Activated naive CD4-positive, alpha-beta T cell treated with anti-CD3 and anti-CD28 coated beads, Interleukin-2, amount 50 U/mL, for 72 hours (primary cell): ENCODE data around the gene AMZ1. TPM values are rescaled to one million over a fixed set of nuclear protein-coding genes. Genes with fewer than 3 reads are reported as not detected.

Source experiments
- ATAC-seq, 2 donors: fragments of 150-1000 bp; cut with Tn5 transposase; 2 replicates each; pipeline ENCODE4 v1.10.0; 2021; ENCODE audit warnings: mild to moderate bottlenecking in 2 of 2, moderate library complexity in 2 of 2
- DNase-seq, 2 donors: peaks; one replicate each; pipeline ENCODE4 v3.0.0; 2021 to 2022; ENCODE audit warnings: low spot score in 2 of 2
- H3K27ac Mint-ChIP-seq, 2 donors: one replicate each; pipeline ENCODE4 v1.8.0; 2022; ENCODE audit warnings: mild to moderate bottlenecking in 2 of 2, mixed read lengths in 2 of 2
- H3K36me3 Mint-ChIP-seq, 2 donors: one replicate each; pipeline ENCODE4 v1.8.0; 2022; ENCODE audit warnings: mixed read lengths in 2 of 2
- H3K9me3 Mint-ChIP-seq, 2 donors: one replicate each; pipeline ENCODE4 v1.8.0; 2022; ENCODE audit warnings: mixed read lengths in 2 of 2
- total RNA-seq, 2 donors: library from RNA; stranded (reverse); gene quantifications; one replicate each; pipeline ENCODE4 v1.2.3, GENCODE V29; 2022

The AMZ1 gene
- total RNA-seq, 2 donors from 2014 or later = 0.06 to 0.14 TPM

DNA sequence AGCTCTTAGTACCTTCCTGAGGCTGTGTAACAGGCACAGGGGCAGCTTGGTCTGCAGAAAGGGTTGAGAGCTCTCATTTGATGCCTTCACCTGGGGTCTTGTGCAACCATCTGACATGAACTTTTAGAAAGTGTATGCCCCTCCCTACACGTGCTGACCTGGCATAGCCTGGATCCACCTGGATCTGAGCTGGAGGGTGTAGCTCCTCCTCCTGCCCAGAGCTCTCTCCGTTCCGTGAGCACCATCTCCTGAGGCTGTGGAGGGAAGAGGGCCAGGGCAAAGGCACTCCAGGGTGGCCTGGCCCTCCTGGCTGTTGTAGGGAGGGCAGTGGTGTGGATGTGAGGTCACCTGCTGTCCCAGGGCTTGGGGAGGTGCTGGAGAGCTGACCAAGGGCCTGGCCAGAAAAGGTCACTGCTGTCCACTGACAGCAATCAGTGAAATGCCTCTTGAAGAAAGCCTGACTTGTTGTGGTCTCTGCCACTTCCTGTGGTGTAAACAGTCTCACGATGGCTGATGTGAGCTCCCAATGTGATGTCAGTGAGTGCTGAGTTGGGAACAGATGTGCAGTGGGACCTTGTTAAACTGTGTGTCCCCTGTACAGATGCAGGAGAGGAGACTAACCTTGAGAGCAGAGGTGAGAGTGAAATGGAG lies 23.0 kb downstream of the AMZ1 start:
- Mint-ChIP-seq H3K9me3 (no peaks in the 10 kb centered on the region), H3K36me3 (peaks cover 0 to 7% of the 10 kb centered on the region in 2 donors), H3K27ac (peak overlapping the region in 1 of 2 donors; percentile 23)
- no peak for DNase-seq
- ATAC-seq = peak; percentile 44 to 45

DNA sequence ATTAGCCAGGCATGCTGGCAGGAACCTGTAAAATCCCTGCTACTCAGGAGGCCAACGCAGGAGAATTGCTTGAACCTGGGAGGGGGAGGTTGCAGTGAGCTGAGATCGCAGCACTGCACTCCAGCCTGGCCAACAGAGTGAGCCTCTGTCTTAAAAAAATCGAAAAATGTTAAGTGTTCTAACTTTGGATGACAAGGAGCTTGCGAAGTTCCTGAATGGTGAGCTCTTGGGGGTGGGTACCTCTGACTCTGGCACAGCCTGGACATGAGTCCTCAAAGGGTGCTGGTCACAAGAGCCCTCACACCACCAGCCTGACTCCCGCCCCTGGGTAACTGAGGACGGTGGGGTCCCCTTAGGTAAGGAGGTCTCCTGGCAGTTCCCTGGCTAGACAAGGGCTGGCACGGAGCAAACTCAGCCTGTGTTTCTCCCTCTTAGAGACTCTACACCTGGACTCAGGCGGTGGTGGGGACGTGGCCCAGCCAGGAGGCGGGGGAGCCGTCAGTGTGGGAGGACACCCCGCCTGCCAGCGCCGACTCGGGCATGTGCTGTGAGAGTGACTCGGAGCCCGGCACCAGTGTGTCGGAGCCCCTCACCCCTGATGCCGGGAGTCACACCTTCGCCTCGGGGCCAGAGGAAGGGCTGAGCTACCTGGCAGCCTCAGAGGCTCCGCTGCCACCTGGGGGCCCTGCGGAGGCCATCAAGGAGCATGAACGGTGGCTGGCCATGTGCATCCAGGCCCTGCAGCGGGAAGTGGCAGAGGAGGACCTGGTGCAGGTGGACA lies 24.1 kb downstream of the AMZ1 start:
- Mint-ChIP-seq H3K27ac (no peak overlapping the region), H3K9me3 (no peaks in the 10 kb centered on the region), H3K36me3 (peaks cover 0 to 7% of the 10 kb centered on the region in 2 donors)
- DNase-seq (no peak), ATAC-seq (no peak)

DNA sequence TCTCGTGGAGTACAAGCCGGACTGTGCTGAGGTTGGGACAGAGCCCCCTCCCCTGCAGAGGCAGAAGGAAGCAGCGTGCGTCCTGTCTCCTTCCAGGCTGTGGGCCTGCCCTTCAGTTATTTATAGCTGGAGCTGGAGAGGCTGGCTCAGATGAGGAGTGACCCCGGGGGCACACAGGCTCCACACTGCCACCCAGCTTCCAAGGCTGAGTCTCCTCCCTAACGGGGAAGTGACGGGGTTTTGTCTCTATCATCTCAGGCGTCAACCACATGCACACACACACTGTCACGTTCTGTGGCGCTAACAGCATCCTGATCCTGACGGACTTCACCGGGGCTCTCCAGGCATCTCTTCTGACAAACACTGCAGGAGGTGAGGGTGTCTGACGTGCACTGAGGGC lies 25.4 kb downstream of the AMZ1 start:
- DNase-seq (no peak), ATAC-seq (no peak)
- H3K27ac Mint-ChIP-seq = no peak overlapping the region
- peaks cover 0 to 7% of the 10 kb centered on the region in 2 donors for H3K36me3 Mint-ChIP-seq
- no peaks in the 10 kb centered on the region for H3K9me3 Mint-ChIP-seq

DNA sequence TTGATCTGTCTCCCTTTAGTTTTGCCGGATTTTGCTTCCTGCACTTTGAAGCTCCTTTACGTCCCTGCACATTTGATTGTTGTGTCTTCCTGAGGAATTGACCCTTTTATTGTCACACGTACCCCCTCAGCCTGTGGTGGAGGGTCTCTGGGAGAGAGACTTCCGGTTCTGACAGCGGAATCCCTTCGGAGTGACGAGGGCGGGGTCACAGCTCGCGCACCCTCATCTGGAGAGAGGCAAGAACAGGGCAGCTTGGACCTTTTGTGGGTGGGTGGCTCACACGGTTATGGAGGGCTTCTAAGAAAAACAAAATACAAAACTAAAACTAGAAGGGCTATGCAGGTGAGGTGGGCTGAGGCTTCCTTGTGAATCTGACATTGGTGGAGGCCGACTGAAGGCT lies 26.0 kb downstream of the AMZ1 start:
- no peaks in the 10 kb centered on the region for H3K9me3 Mint-ChIP-seq

DNA sequence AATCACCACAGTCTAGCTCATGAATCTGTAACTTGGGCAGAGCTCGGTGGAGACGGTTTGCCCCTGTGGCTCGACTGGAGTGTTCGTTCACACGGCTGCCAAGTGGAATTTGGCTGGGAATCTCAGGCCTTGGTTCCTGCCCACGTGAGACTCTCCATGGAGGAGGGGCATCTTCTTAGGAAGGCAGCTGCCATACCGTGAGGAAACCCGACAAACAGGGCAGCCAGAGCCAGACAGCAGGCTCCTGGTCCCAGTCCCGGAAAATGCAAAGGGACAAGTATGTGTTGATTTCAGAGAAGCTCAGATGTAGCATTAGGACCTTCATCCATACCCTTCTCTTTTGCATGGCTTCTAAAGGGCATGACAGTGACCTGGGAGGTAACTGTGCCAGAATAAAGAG lies 26.6 kb downstream of the AMZ1 start:
- Mint-ChIP-seq H3K36me3 (peaks cover 0 to 7% of the 10 kb centered on the region in 2 donors), H3K9me3 (no peaks in the 10 kb centered on the region), H3K27ac (peak overlapping the region in 1 of 2 donors; percentile 38)
- DNase-seq (no peak), ATAC-seq (no peak)

More for the DNA sequence above, 26.0 kb downstream of the AMZ1 start:
- DNase-seq (no peak), ATAC-seq (no peak)
- Mint-ChIP-seq H3K36me3 (peaks cover 0 to 7% of the 10 kb centered on the region in 2 donors), H3K27ac (no peak overlapping the region)

DNA sequence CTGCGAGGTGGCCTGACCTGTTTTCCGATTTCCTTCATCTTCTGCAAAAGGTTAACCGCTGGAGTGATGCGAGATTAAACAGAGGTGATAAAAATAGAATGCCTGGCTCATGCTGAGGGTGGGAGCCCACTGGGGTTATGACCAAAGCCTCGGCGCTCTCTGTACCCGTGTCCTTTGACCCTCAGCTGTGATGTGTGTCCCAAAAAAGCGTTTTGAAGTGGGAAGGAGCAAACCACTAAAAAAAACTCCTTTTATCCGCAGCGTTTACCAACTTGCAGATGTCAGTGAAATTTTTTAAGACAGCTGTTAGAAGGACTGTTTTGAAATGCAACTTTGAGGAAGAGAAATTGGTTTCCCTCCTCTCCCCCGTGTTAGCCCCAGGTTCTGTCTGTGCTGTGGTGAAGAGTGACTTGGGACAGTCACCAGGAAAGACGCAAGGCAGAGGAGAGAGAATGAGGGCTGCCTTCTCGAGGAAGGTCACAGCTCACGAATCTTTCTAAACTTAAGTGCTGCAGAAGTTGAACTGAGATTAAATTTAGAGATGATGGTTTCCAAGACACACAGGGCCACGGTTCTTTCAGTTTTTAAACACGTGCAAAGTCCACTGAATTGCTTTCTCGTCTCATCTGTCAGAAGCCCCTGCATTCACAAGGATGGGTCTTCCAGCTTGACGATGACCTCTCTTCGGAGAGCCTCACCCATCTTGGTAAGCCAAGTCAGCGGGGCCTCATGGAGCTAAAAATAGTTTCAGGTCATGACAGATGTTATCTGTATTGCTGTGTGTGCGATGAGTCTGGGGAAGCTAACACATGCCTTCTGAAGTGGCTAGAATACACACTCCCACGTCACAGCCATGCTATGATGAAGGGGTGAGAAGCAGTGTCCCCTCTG lies 27.6 kb downstream of the AMZ1 start:
- peaks cover 0 to 7% of the 10 kb centered on the region in 2 donors for H3K36me3 Mint-ChIP-seq
- peak in 1 of 2 donors; percentile 36 for DNase-seq
- no peaks in the 10 kb centered on the region for H3K9me3 Mint-ChIP-seq
- peak; percentile 62 to 66 for ATAC-seq
- H3K27ac Mint-ChIP-seq = peak overlapping the region; percentile 38 to 61

DNA sequence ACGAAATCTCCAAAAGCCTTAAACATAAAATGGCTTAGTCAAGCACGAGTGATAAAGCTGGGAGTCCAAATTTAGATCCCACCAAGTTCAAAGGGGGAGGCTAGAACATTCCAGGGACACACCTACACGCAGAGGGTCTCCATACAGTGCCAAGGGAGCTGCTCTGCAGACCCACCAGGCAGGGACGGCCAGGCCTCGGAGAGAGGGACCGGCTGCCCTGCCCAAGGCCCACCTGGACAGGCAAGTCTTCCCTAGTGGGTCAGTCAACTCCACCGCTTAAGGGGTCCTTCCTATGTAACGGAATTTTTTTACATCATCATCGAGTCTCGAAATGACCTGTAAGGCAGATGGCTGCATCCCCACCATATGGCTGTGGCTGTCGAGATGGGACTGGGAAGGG lies 28.5 kb downstream of the AMZ1 start:
- peaks cover 0 to 7% of the 10 kb centered on the region in 2 donors for H3K36me3 Mint-ChIP-seq
- ATAC-seq = no peak
- no peaks in the 10 kb centered on the region for H3K9me3 Mint-ChIP-seq
- no peak for DNase-seq
- H3K27ac Mint-ChIP-seq = peak overlapping the region; percentile 36 to 38

DNA sequence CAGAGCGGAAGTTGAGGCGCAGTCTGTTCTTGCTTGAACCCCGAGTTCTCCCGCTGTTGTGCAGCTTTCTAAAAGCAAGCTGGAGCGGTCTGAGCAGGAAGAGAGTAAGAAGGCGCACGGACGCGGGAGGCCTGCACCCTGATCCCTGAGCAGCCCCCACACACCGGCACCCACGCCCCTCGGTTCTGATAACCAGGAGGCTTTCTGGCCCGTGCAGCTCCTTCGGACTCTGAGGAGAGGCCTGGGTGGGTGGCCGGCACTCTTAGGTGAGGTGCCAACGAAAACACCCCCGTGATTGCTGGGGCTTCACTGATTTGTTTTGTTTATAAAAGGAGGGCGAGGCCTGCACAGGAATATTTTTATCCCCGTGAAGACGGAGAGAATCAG lies 28.9 kb downstream of the AMZ1 start:
- ATAC-seq = no peak
- H3K27ac Mint-ChIP-seq = no peak overlapping the region
- peaks cover 0 to 7% of the 10 kb centered on the region in 2 donors for H3K36me3 Mint-ChIP-seq

DNA sequence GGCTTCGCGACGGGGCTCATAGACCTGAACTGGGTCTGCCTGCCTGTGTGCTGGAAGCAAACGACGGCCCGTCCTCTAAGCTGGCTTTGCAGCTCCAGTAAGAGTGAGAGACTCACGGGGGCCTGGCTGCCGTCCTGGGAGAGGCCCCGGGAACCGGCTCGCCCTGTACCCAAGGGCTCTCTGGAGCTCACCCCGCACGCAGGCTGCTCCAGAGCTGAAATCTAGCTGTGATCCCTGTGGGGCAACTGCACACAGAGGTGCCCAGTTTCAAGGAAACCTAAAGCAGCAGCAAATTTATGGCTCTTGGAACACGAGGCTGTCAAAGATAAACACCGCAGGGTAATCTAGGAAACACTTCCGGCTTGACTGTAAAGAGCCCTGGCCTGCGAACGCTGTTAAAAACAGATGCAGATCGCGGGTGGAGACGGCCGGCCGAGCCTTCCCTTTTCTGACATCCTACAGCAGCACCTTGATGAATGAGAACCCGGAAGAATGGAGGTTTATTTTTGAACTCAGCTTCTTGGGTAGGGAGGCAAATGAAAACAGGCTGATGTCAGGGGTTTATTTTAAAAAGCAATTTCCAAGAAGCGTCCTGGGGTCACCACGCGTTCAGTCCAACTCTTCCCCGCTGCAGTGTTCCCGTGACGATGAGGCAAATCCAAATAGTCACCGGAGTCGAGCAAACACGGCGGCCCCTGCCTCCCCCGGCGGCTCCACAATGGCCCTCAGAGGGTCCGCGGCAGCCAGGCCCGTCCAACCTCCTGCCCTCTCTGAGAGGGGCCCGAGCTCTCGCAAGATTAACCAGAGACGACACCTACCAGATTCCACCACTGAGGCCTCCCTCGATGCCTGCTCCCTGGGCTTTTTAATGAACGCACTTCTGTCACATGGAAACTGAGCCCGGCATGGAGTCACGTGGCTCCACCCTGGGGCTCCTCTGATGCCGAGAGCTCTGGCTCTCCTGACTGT lies 29.6 kb downstream of the AMZ1 start:
- ATAC-seq (no peak), DNase-seq (peak in 1 of 2 donors; percentile 26)
- H3K36me3 Mint-ChIP-seq = peaks cover 0 to 7% of the 10 kb centered on the region in 2 donors
- H3K27ac Mint-ChIP-seq = peak overlapping the region; percentile 53 to 84
- H3K9me3 Mint-ChIP-seq = no peaks in the 10 kb centered on the region

More for the DNA sequence above, 28.9 kb downstream of the AMZ1 start:
- no peaks in the 10 kb centered on the region for H3K9me3 Mint-ChIP-seq
- no peak for DNase-seq

DNA sequence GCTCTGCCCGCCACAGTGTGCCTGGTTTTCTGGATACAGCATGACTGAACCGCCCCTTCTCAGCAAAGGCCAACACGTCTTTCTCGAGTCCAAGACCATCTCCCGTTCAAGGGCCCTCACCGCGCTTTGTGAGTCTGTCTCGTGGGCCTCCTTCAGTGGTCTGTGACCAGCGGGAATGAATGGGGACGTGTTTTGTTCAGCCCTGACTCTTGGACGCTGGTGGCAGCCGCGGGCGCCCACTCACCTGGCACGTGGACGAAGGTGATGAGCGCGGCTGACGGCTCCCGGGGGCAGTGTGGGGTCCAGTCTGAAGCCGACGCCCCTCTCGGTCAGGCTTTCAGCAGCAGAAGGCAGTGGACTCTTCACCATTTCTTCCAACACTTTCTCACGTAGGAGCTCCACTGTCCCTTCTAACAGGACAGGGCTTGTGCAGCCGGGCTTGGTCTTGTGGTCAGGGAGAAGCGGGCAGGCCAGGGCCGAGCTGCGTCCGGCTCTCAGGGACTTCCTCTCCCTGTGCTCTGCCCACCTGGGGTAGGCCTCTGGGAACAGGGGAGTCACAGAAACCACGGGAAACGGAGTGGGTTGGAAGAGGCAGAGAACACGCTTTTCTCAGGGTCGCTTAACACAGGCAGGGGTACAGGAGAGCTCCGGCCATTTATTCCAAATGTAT lies 30.4 kb downstream of the AMZ1 start:
- no peaks in the 10 kb centered on the region for H3K9me3 Mint-ChIP-seq
- DNase-seq (no peak), ATAC-seq (no peak)
- peak overlapping the region in 1 of 2 donors; percentile 53 for H3K27ac Mint-ChIP-seq
- H3K36me3 Mint-ChIP-seq = peaks cover 0 to 7% of the 10 kb centered on the region in 2 donors

DNA sequence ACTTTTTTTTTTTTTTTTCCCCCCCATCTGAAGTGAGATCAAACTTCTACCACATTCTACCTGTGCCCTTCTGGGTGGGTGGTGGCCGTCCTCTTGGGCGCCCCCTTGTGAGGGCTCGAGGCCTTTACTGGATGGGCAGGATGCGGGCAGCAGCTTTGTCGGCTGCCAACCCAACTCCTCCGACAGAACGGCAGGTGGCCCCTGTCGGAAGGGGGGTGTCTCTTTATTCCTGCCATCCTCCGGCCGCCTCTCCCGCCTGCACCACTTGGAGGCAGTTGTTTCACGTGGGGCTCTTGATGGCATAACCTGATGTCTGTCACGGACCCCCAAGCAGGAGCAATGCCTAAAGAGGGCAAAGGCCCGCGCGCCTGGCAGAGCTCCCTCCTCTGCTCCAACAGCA lies 31.0 kb downstream of the AMZ1 start:
- Mint-ChIP-seq H3K36me3 (peaks cover 0 to 7% of the 10 kb centered on the region in 2 donors), H3K9me3 (no peaks in the 10 kb centered on the region), H3K27ac (peak overlapping the region in 1 of 2 donors; percentile 53)
- ATAC-seq (peak in 1 of 2 donors; percentile 51), DNase-seq (peak in 1 of 2 donors; percentile 79)

DNA sequence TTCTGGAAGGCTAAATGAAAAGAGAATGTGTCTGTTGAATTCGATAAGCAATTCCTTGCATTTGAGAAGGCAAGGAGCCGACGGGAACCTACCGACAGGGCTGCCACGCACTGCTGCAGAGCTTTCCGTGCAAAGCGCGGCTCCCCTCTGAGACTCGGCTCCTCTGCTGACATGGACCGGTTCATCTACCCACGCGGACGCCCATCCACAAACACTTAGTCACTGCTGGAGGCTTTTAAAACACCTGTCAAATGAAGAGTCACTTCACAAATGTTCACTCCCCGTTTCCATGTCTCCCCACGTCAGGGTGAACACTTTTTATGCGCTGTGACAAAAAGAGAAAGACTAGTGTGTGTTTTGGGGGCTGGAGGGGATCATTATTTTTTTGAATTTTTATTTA lies 32.0 kb downstream of the AMZ1 start:
- Mint-ChIP-seq H3K27ac (no peak overlapping the region), H3K9me3 (no peaks in the 10 kb centered on the region), H3K36me3 (no peaks in the 10 kb centered on the region)
- DNase-seq (no peak), ATAC-seq (peak in 1 of 2 donors; percentile 7)

DNA sequence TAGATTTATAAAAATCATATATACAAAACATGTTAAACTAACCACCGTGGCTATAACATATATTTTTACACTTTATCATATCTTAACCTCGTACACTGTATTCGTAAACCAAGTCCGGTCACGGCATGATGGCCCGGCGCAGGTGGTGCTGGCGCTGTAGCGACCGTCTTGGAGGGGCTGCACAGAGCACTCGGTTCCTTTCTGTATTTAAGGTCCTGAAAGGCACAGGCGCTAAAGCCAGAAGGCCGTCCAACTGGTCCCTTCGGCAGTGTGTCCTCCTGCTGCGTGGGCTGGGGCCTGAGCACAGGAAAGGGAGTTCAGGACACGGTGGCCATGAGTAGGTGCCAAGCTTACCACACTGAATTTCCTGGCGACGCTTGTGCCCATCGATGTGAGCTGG lies 33.8 kb downstream of the AMZ1 start:
- Mint-ChIP-seq H3K36me3 (no peaks in the 10 kb centered on the region), H3K9me3 (no peaks in the 10 kb centered on the region), H3K27ac (no peak overlapping the region)
- ATAC-seq = no peak
- peak in 1 of 2 donors; percentile 50 for DNase-seq

DNA sequence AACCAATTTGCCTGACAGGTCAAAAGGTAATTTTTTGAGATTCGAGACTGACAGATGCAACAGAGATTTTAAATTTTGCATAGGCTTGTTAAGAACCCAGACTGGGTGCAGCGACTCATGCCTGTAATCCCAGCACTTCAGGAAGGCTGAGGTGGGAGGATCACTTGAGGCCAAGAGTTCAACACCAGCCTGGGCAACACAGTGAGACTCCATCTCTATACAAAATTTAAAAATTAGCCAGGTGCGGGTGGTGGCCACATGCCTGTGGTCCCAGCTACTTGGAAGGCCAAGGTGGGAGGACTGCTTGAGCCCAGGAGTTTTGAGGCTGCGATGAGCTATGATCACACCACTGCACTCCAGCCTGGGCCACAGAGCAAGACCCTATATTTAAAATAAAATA lies 34.6 kb downstream of the AMZ1 start:
- Mint-ChIP-seq H3K9me3 (no peaks in the 10 kb centered on the region), H3K36me3 (no peaks in the 10 kb centered on the region), H3K27ac (no peak overlapping the region)
- no peak for ATAC-seq
- DNase-seq = peak in 1 of 2 donors; percentile 21

DNA sequence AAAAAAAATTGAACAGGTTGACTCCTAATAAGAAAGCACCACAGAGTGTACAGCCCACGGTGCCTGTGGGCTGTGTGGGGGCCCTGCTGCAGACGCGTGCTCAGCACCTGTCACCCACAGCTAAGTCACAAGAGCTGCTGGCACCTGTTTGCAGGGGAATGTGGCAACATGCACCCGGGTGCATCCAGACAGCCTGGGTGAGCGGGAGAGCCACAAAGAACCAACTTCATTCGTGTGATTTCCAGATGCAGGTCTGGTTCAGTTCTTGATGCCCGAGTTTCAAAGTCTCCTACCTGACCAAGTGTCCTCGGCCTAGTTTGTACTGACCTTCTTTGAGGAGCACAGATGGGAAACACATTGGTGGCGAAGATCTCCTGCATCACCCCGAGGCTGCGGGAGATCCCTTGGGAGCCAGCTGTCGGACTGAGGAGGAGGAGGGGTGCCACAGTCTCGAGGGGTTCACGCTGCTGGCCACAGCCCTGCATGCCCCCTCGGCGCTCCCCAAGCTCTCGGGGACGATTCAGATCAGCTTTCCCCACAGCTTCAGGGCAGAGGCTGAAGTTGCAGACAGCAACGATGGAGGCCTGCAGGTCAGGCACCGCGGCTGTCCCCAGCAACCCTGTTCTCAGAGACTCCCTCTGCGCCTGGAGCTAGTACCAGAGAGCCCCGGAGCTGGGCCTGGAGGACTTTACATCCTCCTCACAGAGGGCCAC lies 35.3 kb downstream of the AMZ1 start:
- no peaks in the 10 kb centered on the region for H3K9me3 Mint-ChIP-seq
- ATAC-seq = no peak
- H3K36me3 Mint-ChIP-seq = no peaks in the 10 kb centered on the region
- DNase-seq = peak in 1 of 2 donors; percentile 40
- no peak overlapping the region for H3K27ac Mint-ChIP-seq
